ENCODE data around the gene VWA1. TPM values are rescaled to one million over a fixed set of nuclear protein-coding genes. Genes with fewer than 3 reads are reported as not detected.

Gene VWA1
- total RNA-seq, 4 donors from 2014 or later: 29.4 to 82.0 (median 51.6) TPM

GRCh38 chr1:1434824-1435105 is 725 bp upstream of the VWA1 start:
- intact Hi-C loops (cut with DNase I; ENCODE audit: low total_unique reads): loop anchor here (5.0 kb wide), 1 partner anchor 32 kb away; no protein-coding TSS in a partner anchor

GRCh38 chr1:1435911-1436629 is 580 bp downstream of the VWA1 start:
- H3K4me3 ChIP-seq: peak overlapping the region; percentile 25 to 56 (median 51)
- WGBS, 2 donors (ENCODE audit: low coverage in 1 of 2): 12% methylated on average over 32 of the region's 40 CpGs; no CpG with 5 or more reads in 1 of the 2 donors
- intact Hi-C loops (cut with DNase I; ENCODE audit: low total_unique reads) (loop anchor here (5.0 kb wide), 1 partner anchor 34 kb away; no protein-coding TSS in a partner anchor), in situ Hi-C loops (cut with MboI; ENCODE audit: low pct_ligation_motif_present in 1 of 4, low pct_unique_long_range_greater_than_20kb in 1 of 4, low sequenced_read_pairs in 3 of 4) (no loop called here)
- H3K9me3 ChIP-seq: no peaks in the 10 kb centered on the region
- H3K36me3 ChIP-seq: no peaks in the 10 kb centered on the region
- no peaks in the 10 kb centered on the region for H3K27me3 ChIP-seq
- DNase-seq: no peak
- peaks cover 61 to 81% (median 79%) of the 10 kb centered on the region in 4 donors for H3K4me1 ChIP-seq
- no peak for TF ChIP-seq CTCF (IDR thresholded peaks at IDR 0.05)
- TF ChIP-seq EP300 (IDR thresholded peaks at IDR 0.05; ENCODE audit: low read depth): no peak
- TF ChIP-seq POLR2AphosphoS5 (IDR thresholded peaks at IDR 0.05): no peak
- no peak for TF ChIP-seq POLR2A (IDR thresholded peaks at IDR 0.05)
- H3K27ac ChIP-seq: peak overlapping the region; percentile 88 to 96 (median 94)

More at GRCh38 chr1:1434824-1435105, 725 bp upstream of the VWA1 start:
- 49 to 79% methylated on average over 2 to 4 of the region's 4 CpGs for WGBS, 2 donors (ENCODE audit: low coverage in 1 of 2)
- Histone ChIP-seq H3K27ac (peak overlapping the region; percentile 88 to 96 (median 94)), H3K27me3 (no peaks in the 10 kb centered on the region), H3K4me3 (peak overlapping the region in 2 of 4 donors; percentile 17 to 56), H3K4me1 (peaks cover 66 to 86% (median 83%) of the 10 kb centered on the region in 4 donors), H3K36me3 (no peaks in the 10 kb centered on the region), H3K9me3 (no peaks in the 10 kb centered on the region)
- TF ChIP-seq POLR2AphosphoS5 (IDR thresholded peaks at IDR 0.05) (no peak), CTCF (IDR thresholded peaks at IDR 0.05) (no peak), POLR2A (IDR thresholded peaks at IDR 0.05) (no peak), EP300 (IDR thresholded peaks at IDR 0.05; ENCODE audit: low read depth) (no peak)
- in situ Hi-C loops (cut with MboI; ENCODE audit: low pct_ligation_motif_present in 1 of 4, low pct_unique_long_range_greater_than_20kb in 1 of 4, low sequenced_read_pairs in 3 of 4): no loop called here
- DNase-seq: no peak

- peak overlapping the region in 3 of 4 donors; percentile 25 to 56 (median 54) for H3K4me3 ChIP-seq
- in situ Hi-C loops (cut with MboI; ENCODE audit: low pct_ligation_motif_present in 1 of 4, low pct_unique_long_range_greater_than_20kb in 1 of 4, low sequenced_read_pairs in 3 of 4) (no loop called here), intact Hi-C loops (cut with DNase I; ENCODE audit: low total_unique reads) (loop anchor here (5.0 kb wide), 1 partner anchor 34 kb away; no protein-coding TSS in a partner anchor)
- no peaks in the 10 kb centered on the region for H3K27me3 ChIP-seq
- H3K27ac ChIP-seq: peak overlapping the region in 3 of 4 donors; percentile 88 to 96 (median 94)
- no peak for DNase-seq
- H3K4me1 ChIP-seq: peaks cover 60 to 81% (median 78%) of the 10 kb centered on the region in 4 donors
- 88% methylated on average over 4 of the region's 7 CpGs; no CpG with 5 or more reads in 1 of the 2 donors for WGBS, 2 donors (ENCODE audit: low coverage in 1 of 2)
- TF ChIP-seq EP300 (IDR thresholded peaks at IDR 0.05; ENCODE audit: low read depth): no peak
- TF ChIP-seq POLR2A (IDR thresholded peaks at IDR 0.05): no peak
- TF ChIP-seq POLR2AphosphoS5 (IDR thresholded peaks at IDR 0.05): no peak
- TF ChIP-seq CTCF (IDR thresholded peaks at IDR 0.05): no peak
- H3K36me3 ChIP-seq: no peaks in the 10 kb centered on the region
- H3K9me3 ChIP-seq: no peaks in the 10 kb centered on the region
Measured at GRCh38 chr1:1436630-1437032, 1.1 kb downstream of the VWA1 start.

GRCh38 chr1:1437033-1437903 is 1.8 kb downstream of the VWA1 start:
- TF ChIP-seq EP300 (IDR thresholded peaks at IDR 0.05; ENCODE audit: low read depth): no peak
- TF ChIP-seq POLR2A (IDR thresholded peaks at IDR 0.05): no peak
- no peak for TF ChIP-seq CTCF (IDR thresholded peaks at IDR 0.05)
- TF ChIP-seq POLR2AphosphoS5 (IDR thresholded peaks at IDR 0.05): no peak
- intact Hi-C loops (cut with DNase I; ENCODE audit: low total_unique reads): loop anchor here (5.0 kb wide), 1 partner anchor 35 kb away; no protein-coding TSS in a partner anchor
- Histone ChIP-seq H3K36me3 (no peaks in the 10 kb centered on the region), H3K4me3 (peak overlapping the region in 2 of 4 donors; percentile 54 to 56), H3K9me3 (no peaks in the 10 kb centered on the region), H3K4me1 (peaks cover 54 to 74% (median 72%) of the 10 kb centered on the region in 4 donors), H3K27me3 (no peaks in the 10 kb centered on the region), H3K27ac (peak overlapping the region; percentile 49 to 96 (median 74))
- no peak for DNase-seq
- in situ Hi-C loops (cut with MboI; ENCODE audit: low pct_ligation_motif_present in 1 of 4, low pct_unique_long_range_greater_than_20kb in 1 of 4, low sequenced_read_pairs in 3 of 4): no loop called here
- 69% methylated on average over 30 of the region's 31 CpGs; no CpG with 5 or more reads in 1 of the 2 donors for WGBS, 2 donors (ENCODE audit: low coverage in 1 of 2)
